ENCODE data around the gene WDFY3. TPM values are rescaled to one million over a fixed set of nuclear protein-coding genes. Genes with fewer than 3 reads are reported as not detected.

The WDFY3 gene
- total and polyA plus RNA-seq, 4 donors = 7.5 to 229 (median 75.8) TPM

- no peaks in the 10 kb centered on the region for H3K9me3 ChIP-seq (ENCODE audit: control insufficient read depth in 4 of 4, insufficient read depth in 3 of 4, low read length in 3 of 4)
- H3K36me3 ChIP-seq (ENCODE audit: control insufficient read depth in 4 of 4, insufficient read depth in 4 of 4, low read length in 4 of 4) = peaks cover 0 to 11% (median 2%) of the 10 kb centered on the region in 4 donors
- no peak overlapping the region for H3K4me3 ChIP-seq
- TF ChIP-seq, protein P1, sequence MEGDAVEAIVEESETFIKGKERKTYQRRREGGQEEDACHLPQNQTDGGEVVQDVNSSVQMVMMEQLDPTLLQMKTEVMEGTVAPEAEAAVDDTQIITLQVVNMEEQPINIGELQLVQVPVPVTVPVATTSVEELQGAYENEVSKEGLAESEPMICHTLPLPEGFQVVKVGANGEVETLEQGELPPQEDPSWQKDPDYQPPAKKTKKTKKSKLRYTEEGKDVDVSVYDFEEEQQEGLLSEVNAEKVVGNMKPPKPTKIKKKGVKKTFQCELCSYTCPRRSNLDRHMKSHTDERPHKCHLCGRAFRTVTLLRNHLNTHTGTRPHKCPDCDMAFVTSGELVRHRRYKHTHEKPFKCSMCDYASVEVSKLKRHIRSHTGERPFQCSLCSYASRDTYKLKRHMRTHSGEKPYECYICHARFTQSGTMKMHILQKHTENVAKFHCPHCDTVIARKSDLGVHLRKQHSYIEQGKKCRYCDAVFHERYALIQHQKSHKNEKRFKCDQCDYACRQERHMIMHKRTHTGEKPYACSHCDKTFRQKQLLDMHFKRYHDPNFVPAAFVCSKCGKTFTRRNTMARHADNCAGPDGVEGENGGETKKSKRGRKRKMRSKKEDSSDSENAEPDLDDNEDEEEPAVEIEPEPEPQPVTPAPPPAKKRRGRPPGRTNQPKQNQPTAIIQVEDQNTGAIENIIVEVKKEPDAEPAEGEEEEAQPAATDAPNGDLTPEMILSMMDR (IDR thresholded peaks at IDR 0.05; ENCODE audit: control extremely low read depth, extremely low read depth) = no peak
- H3K27ac ChIP-seq (ENCODE audit: low read depth in 1 of 2, low read length in 1 of 2) = no peak overlapping the region
- 90 to 95% methylated on average over 3 of the region's 3 CpGs for WGBS, 2 donors
- H3K27me3 ChIP-seq (ENCODE audit: control insufficient read depth in 3 of 3, insufficient read depth in 3 of 3, low read length in 2 of 3) = no peaks in the 10 kb centered on the region
- DNase-seq = no peak
- ATAC-seq (ENCODE audit: insufficient read depth, low FRiP score) = no peak
- H3K4me1 ChIP-seq (ENCODE audit: control insufficient read depth in 5 of 5, insufficient read depth in 5 of 5, low read length in 5 of 5) = peaks cover 0 to 16% (median 3%) of the 10 kb centered on the region in 5 donors
- H3K9ac ChIP-seq (ENCODE audit: insufficient read depth in 1 of 2, low read length in 2 of 2) = no peak overlapping the region
Observed at GRCh38 chr4:84917869-84918600, 48.5 kb downstream of the WDFY3 start.

DNA sequence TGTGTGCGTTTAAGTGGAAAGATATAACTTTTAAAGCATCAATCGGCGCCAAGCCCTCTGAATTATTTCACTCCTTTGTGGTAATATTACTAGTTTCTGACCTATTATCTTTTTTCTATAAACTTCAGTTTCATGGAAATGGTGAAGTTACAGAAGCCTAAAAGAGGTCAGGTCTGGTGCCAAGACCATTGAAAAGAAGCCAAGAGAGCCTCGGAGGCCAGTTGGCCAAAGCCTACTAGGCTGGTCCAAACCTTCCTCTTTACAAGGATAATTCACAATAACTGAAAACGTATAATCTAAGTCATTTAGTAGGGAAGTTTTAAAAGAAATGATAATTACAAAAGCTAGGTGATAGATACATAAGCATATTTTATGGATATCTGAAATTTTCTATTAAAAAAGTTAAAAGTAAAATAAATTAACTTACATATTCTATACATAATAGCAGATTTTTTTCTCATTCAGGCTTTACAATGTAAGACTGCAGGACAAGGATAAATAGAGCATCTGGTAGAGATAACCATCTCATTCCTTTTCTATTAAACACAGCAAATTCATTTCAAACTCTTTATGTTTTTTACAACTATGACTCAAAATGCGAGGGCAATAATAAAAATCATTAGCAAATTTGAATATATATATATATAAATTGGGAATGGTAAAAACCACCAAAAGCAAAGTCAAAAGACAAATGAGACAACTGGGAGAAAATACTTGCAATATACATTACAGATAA lies 49.2 kb downstream of the WDFY3 start:
- Histone ChIP-seq H3K9me3 (ENCODE audit: control insufficient read depth in 4 of 4, insufficient read depth in 3 of 4, low read length in 3 of 4) (no peaks in the 10 kb centered on the region), H3K27ac (ENCODE audit: low read depth in 1 of 2, low read length in 1 of 2) (no peak overlapping the region), H3K36me3 (ENCODE audit: control insufficient read depth in 4 of 4, insufficient read depth in 4 of 4, low read length in 4 of 4) (peaks cover 0 to 11% (median 3%) of the 10 kb centered on the region in 4 donors), H3K27me3 (ENCODE audit: control insufficient read depth in 3 of 3, insufficient read depth in 3 of 3, low read length in 2 of 3) (no peaks in the 10 kb centered on the region), H3K4me1 (ENCODE audit: control insufficient read depth in 5 of 5, insufficient read depth in 5 of 5, low read length in 5 of 5) (peaks cover 0 to 20% (median 3%) of the 10 kb centered on the region in 5 donors), H3K9ac (ENCODE audit: insufficient read depth in 1 of 2, low read length in 2 of 2) (no peak overlapping the region), H3K4me3 (no peak overlapping the region)
- no peak for DNase-seq
- TF ChIP-seq, protein P1 (IDR thresholded peaks at IDR 0.05; ENCODE audit: control extremely low read depth, extremely low read depth) = no peak
- 86 to 93% methylated on average over 6 of the region's 6 CpGs for WGBS, 2 donors
- ATAC-seq (ENCODE audit: insufficient read depth, low FRiP score) = no peak

- no peak for ATAC-seq (ENCODE audit: insufficient read depth, low FRiP score)
- DNase-seq = no peak
- Histone ChIP-seq H3K9ac (ENCODE audit: insufficient read depth in 1 of 2, low read length in 2 of 2) (no peak overlapping the region), H3K9me3 (ENCODE audit: control insufficient read depth in 4 of 4, insufficient read depth in 3 of 4, low read length in 3 of 4) (no peaks in the 10 kb centered on the region), H3K27ac (ENCODE audit: low read depth in 1 of 2, low read length in 1 of 2) (no peak overlapping the region), H3K36me3 (ENCODE audit: control insufficient read depth in 4 of 4, insufficient read depth in 4 of 4, low read length in 4 of 4) (peaks cover 0 to 11% (median 3%) of the 10 kb centered on the region in 4 donors), H3K4me1 (ENCODE audit: control insufficient read depth in 5 of 5, insufficient read depth in 5 of 5, low read length in 5 of 5) (peaks cover 0 to 22% (median 3%) of the 10 kb centered on the region in 5 donors), H3K4me3 (no peak overlapping the region), H3K27me3 (ENCODE audit: control insufficient read depth in 3 of 3, insufficient read depth in 3 of 3, low read length in 2 of 3) (no peaks in the 10 kb centered on the region)
- 45 to 46% methylated on average over 1 of the region's 1 CpG for WGBS, 2 donors
- TF ChIP-seq, protein P1 (IDR thresholded peaks at IDR 0.05; ENCODE audit: control extremely low read depth, extremely low read depth) = no peak
Observed at GRCh38 chr4:84916227-84916626, 50.3 kb downstream of the WDFY3 start.
